Kidney (tissue), 14 donors: ENCODE measurements around the gene GZMM. TPM values are rescaled to one million over a fixed set of nuclear protein-coding genes. Genes with fewer than 3 reads are reported as not detected.

Experiments
- DNase-seq, 5 donors: peaks; one replicate each; pipeline ENCODE4 v3.0.0-alpha.2; 2013 to 2020
- FAIRE-seq: peaks from 2 replicates; lab custom pipeline; 2012; peaks lifted over from hg19 to GRCh38; lab: Jason Lieb, UNC
- H3K27ac ChIP-seq, 2 donors: one replicate each; pipeline ENCODE4 v1.7.0; 2013; ENCODE audit warnings: low read depth in 2 of 2, low read length in 2 of 2, inconsistent platforms in 1 of 2
- H3K27me3 ChIP-seq: one replicate; pipeline ENCODE4 v1.7.1; 2013; ENCODE audit warnings: low read length, inconsistent platforms; ENCODE audit not compliant: control insufficient read depth, insufficient read depth
- H3K36me3 ChIP-seq, 3 donors: one replicate each; pipeline versions ENCODE4 v1.7.0 to v1.7.1; 2013; ENCODE audit warnings: low read length in 3 of 3, control low read depth in 1 of 3, inconsistent platforms in 1 of 3; ENCODE audit not compliant: insufficient read depth in 3 of 3, control insufficient read depth in 2 of 3
- H3K4me1 ChIP-seq, 3 donors: one replicate each; pipeline versions ENCODE4 v1.7.0 to v1.7.1; 2013; ENCODE audit warnings: low read length in 3 of 3, inconsistent platforms in 1 of 3, low read depth in 1 of 3; ENCODE audit not compliant: control insufficient read depth in 2 of 3, insufficient read depth in 2 of 3
- H3K4me3 ChIP-seq, 3 donors: one replicate each; pipeline versions ENCODE4 v1.7.0 to v1.8.1; 2013; ENCODE audit warnings: low read length in 3 of 3, control low read depth in 1 of 3, inconsistent platforms in 1 of 3
- H3K9ac ChIP-seq, 3 donors: one replicate each; pipeline versions ENCODE4 v1.7.0 to v1.7.1; 2013; ENCODE audit warnings: low read length in 3 of 3, control low read depth in 1 of 3, inconsistent platforms in 1 of 3
- H3K9me3 ChIP-seq, 3 donors: one replicate each; pipeline versions ENCODE4 v1.7.0 to v1.7.1; 2013; ENCODE audit warnings: low read length in 3 of 3, control low read depth in 1 of 3, inconsistent platforms in 1 of 3; ENCODE audit not compliant: control insufficient read depth in 2 of 3, insufficient read depth in 1 of 3
- CTCF ChIP-seq: IDR thresholded peaks from 3 replicates; pipeline ENCODE4 v1.5.1; 2012; ENCODE audit warnings: mild to moderate bottlenecking, moderate library complexity, borderline replicate concordance; ENCODE audit not compliant: insufficient read depth; ENCODE audit errors: extremely low read depth
- intact Hi-C: fragments of 100-400 bp; cut with DNase I; formaldehyde crosslinking; loops from one replicate; pipeline ENCODE4 v1.11.1; 2022
- polyA plus RNA-seq: library from polyadenylated mRNA; stranded (reverse); fragments of 350-450 nt; fragmentation: Illumina TruSeq; extraction: RNeasy Lipid Tissue Mini Kit (QIAGEN cat#74804); gene quantifications from one replicate; pipeline ENCODE4 v1.2.3, GENCODE V29; 2014; ENCODE audit warnings: low read depth, low replicate concordance; ENCODE audit not compliant: insufficient read depth
- total RNA-seq: library from RNA; stranded (reverse); fragmentation: NEBNext Ultra II Directional; extraction: Animal tissue kit (Norgen Biotek cat#: 25700); gene quantifications from one replicate; pipeline ENCODE4 v1.2.1, GENCODE V29; 2021
- donor health status: control.
- donor health status: control.
- donor health status: control.
- donor health status: control.
- donor health status: control.
- donor health status: DM: yes; HTN: yes; CAD: no.
- donor health status: Normal renal cell carcinoma (clear cell type).

Gene GZMM
- total and polyA plus RNA-seq, 2 donors from 2014 or later: 2.8 TPM; not detected in 1

GRCh38 chr19:596263-596655, 52.4 kb downstream of the GZMM start:
- Histone ChIP-seq H3K36me3 (no peaks in the 10 kb centered on the region), H3K4me3 (no peak overlapping the region), H3K4me1 (no peaks in the 10 kb centered on the region), H3K27me3 (no peaks in the 10 kb centered on the region), H3K9me3 (no peaks in the 10 kb centered on the region), H3K9ac (no peak overlapping the region), H3K27ac (no peak overlapping the region)
- no peak for FAIRE-seq
- no peak for TF ChIP-seq CTCF
- DNase-seq: no peak
- intact Hi-C loops: no loop called here

- Histone ChIP-seq H3K4me1 (no peaks in the 10 kb centered on the region), H3K9ac (no peak overlapping the region), H3K4me3 (no peak overlapping the region), H3K27ac (no peak overlapping the region), H3K9me3 (no peaks in the 10 kb centered on the region), H3K36me3 (no peaks in the 10 kb centered on the region), H3K27me3 (no peaks in the 10 kb centered on the region)
- intact Hi-C loops: no loop called here
- DNase-seq: no peak
- FAIRE-seq: no peak
- TF ChIP-seq CTCF: no peak
These were observed 53.8 kb downstream of the GZMM start for GRCh38 chr19:597406-598315.

Other genes with a start within 250 kb of the GZMM start
- 23.4 TPM for gene MIER2, start 199.3 kb upstream of the GZMM start, total RNA-seq
- 18.4 TPM for gene MIER2, start 199.3 kb upstream of the GZMM start, polyA plus RNA-seq
- 1.9 TPM for gene C2CD4C, start 134.9 kb upstream of the GZMM start, total RNA-seq
- gene C2CD4C, start 134.9 kb upstream of the GZMM start, polyA plus RNA-seq: 0.99 TPM
- 24.4 TPM for gene SHC2, start 83.0 kb upstream of the GZMM start, total RNA-seq
- gene SHC2, start 83.0 kb upstream of the GZMM start, polyA plus RNA-seq: 10.7 TPM
- 0.50 TPM for gene MADCAM1, start 47.6 kb upstream of the GZMM start, total RNA-seq
- gene MADCAM1, start 47.6 kb upstream of the GZMM start, polyA plus RNA-seq: 0.77 TPM
- 23.1 TPM for gene TPGS1, start 36.6 kb upstream of the GZMM start, total RNA-seq
- 17.9 TPM for gene TPGS1, start 36.6 kb upstream of the GZMM start, polyA plus RNA-seq
- gene CDC34, start 12.3 kb upstream of the GZMM start, total RNA-seq: 33.8 TPM
- 72.3 TPM for gene CDC34, start 12.3 kb upstream of the GZMM start, polyA plus RNA-seq
- 554 TPM for gene BSG, start 28.5 kb downstream of the GZMM start, total RNA-seq
- gene BSG, start 28.5 kb downstream of the GZMM start, polyA plus RNA-seq: 984 TPM
- gene HCN2, start 45.8 kb downstream of the GZMM start, total RNA-seq: 0.31 TPM
- 1.3 TPM for gene HCN2, start 45.8 kb downstream of the GZMM start, polyA plus RNA-seq
- gene POLRMT, start 89.5 kb downstream of the GZMM start, total RNA-seq: 49.8 TPM
- gene POLRMT, start 89.5 kb downstream of the GZMM start, polyA plus RNA-seq: 117 TPM
- gene FGF22, start 95.8 kb downstream of the GZMM start, total RNA-seq: 0.19 TPM
- 0.71 TPM for gene FGF22, start 95.8 kb downstream of the GZMM start, polyA plus RNA-seq
- 38.0 TPM for gene RNF126, start 119.2 kb downstream of the GZMM start, total RNA-seq
- gene RNF126, start 119.2 kb downstream of the GZMM start, polyA plus RNA-seq: 33.3 TPM
- gene FSTL3, start 132.3 kb downstream of the GZMM start, total RNA-seq: 63.0 TPM
- 23.9 TPM for gene FSTL3, start 132.3 kb downstream of the GZMM start, polyA plus RNA-seq
- not detected for gene PRSS57, start 151.4 kb downstream of the GZMM start, total RNA-seq
- not detected for gene PRSS57, start 151.4 kb downstream of the GZMM start, polyA plus RNA-seq
- gene PALM, start 164.9 kb downstream of the GZMM start, total RNA-seq: 49.4 TPM
- gene PALM, start 164.9 kb downstream of the GZMM start, polyA plus RNA-seq: 92.3 TPM
- gene MISP, start 207.1 kb downstream of the GZMM start, total RNA-seq: 17.8 TPM
- 19.6 TPM for gene MISP, start 207.1 kb downstream of the GZMM start, polyA plus RNA-seq